CD4-positive, alpha-beta T cell treated with Interferon alpha-2 for 1 hour (primary cell): ENCODE data around the gene NOL8.

Experiments
- DNase-seq, 2 donors: peaks; one replicate each; pipeline ENCODE4 v3.0.0-alpha.2; 2020 to 2022

Gene NOL8

DNA sequence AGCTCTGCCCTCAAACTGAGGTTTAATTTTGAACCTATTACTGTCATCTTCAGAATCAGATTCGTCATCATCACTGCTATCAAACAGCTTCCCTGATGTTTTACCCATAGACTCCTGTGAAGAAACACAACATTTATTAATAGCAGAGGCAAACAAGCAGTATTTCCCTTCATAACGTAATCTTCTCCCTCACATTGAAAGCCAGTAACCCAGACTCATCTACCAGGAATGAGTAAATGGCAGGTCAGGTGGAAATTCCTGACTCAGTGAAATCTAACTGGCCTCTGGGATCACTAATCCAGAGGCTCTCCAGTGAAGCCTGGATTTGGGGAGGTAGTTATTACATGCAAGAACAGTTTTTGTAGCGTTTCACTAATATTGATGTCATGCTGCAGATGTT lies 14.6 kb downstream of the NOL8 start:
- no peak for DNase-seq

- DNase-seq = no peak
Measured at GRCh38 chr9:92308893-92309292, 16.3 kb downstream of the NOL8 start.

- DNase-seq = no peak
Measured at GRCh38 chr9:92300936-92301335, 24.2 kb downstream of the NOL8 start.

GRCh38 chr9:92299116-92299515 lies 26.0 kb downstream of the NOL8 start:
- DNase-seq = no peak

- no peak for DNase-seq
Measured at GRCh38 chr9:92298036-92298435, 27.1 kb downstream of the NOL8 start.

GRCh38 chr9:92297611-92298010 lies 27.5 kb downstream of the NOL8 start:
- peak in 1 of 2 donors; percentile 36 for DNase-seq

GRCh38 chr9:92295827-92296258 lies 29.3 kb downstream of the NOL8 start:
- no peak for DNase-seq

DNA sequence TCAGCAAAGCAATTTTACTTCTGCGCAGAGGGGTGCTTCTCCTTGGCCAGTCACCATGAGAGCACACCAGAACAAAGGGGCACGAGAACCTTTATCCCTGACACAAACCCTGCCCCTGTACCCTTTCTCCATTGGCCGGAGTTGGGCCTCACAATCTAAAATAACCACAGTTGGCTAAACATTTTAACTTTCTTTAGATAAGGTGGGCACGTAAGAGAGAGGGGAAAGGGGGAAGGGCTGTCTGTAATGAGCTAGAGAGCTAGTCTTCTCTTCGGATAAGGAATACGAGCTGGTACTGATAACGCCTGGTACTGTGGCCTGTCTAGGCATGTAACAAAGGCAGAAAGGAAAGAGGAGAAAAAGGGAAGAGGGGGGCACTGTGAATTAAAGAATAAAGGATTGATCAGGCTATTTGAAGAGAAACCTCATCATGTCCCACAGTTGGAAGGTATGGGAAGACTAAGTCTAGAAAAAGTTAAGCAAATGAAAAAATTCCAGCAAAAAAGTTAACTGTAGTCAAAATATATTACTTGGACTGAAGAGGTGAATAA lies 29.8 kb downstream of the NOL8 start:
- DNase-seq = no peak

- peak in 1 of 2 donors; percentile 18 for DNase-seq
Measured at GRCh38 chr9:92294297-92294676, 30.9 kb downstream of the NOL8 start.

DNA sequence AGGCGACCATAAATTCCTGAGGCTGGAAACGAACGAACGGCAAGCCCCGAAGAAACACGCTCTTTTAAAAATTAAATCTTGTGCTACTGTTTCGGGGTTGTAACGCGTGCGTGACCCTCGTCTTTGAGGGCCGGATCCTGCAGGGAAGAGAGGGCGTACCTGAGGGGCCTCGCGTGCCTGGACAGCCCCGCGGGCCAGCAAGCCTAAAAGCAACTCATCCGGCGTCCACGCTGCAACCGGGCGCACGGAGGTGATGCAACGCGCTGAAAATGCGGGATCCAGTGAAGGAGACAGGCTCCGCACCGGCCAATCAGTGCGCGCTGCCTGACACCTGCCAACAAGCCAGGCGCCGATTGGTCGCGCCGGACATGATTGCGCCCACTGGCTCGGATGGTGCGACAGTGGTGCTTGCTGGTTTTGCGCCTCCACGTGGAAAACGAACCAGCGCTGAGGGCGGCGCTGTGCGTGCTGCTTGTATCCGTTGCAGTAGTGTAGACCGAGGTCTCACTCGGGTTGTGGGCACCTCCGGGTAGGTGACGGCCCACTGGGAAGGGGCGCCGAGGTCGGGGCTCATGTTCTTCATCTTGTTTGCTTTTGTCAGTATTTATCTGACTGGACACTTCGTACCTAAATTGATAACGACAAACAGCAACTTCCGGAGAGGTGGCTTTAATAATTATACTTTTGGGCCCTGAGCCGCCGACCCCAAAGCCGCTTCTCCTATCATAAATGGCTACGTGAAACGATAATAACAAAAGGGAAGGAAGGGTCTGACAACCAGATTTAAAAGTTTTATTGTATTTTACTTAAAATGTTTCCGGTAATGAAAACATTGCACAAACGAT lies 31.5 kb downstream of the NOL8 start, which contains the start of gene IARS1:
Gene IARS1, minus strand, starts transcription at position 246 of the 845 bp plus-strand sequence. CDS start 4,278 bp downstream, outside the sequence.
- peak; percentile 98 to 100 for DNase-seq

DNA sequence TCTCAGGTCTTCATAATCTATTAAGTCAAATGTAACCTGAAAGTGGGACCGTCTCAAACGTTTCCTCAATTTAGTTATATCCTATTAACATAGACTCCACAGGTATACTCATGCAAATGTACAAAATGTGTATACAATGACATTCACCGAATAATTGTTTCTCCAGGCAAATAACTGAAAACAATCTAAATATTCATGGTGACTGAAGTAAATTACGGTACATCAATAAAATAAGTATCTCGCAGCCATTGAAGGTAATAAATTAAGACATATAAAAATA lies 32.1 kb downstream of the NOL8 start:
- no peak for DNase-seq

DNA sequence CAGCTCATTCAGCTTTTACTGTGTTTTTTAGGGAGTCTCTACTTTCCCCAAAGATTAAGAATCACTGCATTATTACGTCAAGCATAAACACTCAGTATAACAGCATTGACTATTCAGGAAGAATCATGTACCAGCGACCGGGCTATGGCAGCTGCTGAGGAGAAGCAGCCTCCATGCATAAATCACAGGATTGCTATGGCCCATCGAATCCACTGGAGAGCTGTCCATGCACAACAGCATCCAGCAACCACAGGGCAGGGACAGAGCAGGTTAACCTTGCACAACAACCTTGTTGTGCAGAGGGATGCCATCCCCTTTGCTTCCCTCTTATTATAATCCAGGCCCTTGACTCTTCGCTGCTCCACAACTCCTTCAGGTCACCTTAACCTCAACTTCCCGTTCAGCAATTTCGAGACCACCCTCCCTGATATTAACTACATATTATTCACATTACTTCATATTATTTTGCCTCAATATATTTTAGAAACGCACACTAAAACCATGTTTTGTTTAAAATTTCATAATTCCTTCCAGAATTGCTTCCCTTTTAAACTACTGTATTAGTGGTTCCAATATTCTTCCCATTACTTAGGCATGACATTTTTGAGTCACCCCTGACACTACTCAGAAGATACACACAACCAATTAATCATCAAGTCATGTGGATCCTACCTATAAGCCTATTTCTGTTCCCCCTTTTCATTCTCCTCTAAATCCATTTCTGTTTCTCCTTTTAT lies 32.6 kb downstream of the NOL8 start:
- no peak for DNase-seq

- no peak for DNase-seq
Measured at GRCh38 chr9:92291577-92291976, 33.6 kb downstream of the NOL8 start.

DNA sequence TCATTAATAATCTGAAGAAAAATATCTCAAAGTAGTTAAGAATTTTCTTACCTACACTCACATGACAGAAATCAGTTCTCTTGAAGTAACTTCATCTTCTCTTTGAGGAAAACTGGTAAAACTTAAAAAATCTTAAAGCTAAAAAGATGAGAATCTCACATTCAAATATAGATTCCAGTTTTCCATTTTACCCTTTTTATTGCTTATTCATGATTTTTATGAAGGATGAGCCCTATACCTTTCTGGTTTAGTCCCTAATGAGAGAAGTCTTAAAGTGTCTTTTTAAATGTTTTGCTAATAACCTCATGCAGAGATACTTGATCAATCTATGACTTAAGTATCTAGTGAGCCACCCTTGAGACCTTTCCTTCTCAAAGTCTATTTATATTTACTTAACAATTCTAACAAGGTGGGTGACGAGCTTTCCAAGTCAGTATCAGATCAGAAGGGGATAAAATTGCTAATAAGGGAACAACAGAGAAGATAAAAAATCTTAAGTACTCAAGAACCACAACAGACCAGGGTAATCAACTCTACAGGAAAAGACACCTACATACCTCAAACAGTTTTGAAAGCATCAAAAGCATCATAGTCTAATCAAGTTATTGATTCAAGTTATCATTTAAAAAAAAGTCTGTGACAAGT lies 34.2 kb downstream of the NOL8 start:
- no peak for DNase-seq

DNA sequence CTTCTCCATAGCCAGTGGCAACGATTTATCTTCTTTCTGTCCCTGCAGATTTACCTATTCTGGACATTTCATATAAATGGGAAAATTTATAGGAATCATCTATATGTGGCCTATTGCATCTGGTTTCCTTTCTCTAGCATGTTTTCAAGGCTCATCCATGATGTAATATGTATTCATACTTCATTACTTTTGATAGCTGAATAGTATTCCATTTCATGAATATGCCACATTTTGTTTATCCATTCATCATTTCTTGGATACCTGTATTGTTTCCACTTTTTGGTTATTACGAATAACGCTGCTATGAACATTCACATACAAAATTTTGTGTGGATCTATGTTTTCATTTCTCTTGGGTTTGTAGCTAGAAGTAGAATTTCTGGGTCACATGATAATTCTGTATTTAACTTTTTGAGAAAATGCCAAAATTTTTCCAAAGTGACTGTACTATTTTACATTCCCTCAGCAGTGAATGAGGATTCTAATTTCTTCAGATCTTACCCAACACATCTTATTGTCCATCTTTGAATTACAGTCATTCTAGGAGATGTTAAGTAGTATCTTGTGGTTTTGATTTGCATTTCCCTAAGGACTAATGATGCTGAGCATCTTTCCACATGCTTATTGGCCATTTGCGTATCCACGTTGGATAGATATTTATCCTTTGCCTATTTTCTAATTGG lies 35.3 kb downstream of the NOL8 start:
- DNase-seq = no peak

DNA sequence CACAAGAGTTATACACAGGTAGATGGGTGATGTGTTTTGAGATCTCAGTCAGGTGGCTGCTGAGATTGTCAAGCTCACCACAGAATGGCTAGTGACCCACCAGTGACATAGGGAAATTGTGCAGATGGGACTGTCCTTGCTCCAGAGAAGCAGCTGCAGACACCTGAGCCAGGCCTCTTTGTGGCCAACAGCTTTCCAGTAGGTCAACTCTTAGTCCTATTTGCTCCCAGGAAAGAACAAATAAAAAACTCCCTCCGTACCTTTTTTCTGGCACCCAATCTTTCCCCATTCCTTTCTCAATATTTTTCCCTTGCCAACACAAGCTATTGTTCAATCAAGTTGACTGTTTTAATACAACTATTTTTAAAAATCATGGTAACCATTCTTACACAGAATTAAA lies 45.8 kb downstream of the NOL8 start:
- no peak for DNase-seq

GRCh38 chr9:92278110-92278509 lies 47.0 kb downstream of the NOL8 start:
- no peak for DNase-seq

- peak in 1 of 2 donors; percentile 29 for DNase-seq
Measured at GRCh38 chr9:92276331-92277032, 48.7 kb downstream of the NOL8 start.

- DNase-seq = no peak
Measured at GRCh38 chr9:92275541-92275940, 49.6 kb downstream of the NOL8 start.

DNA sequence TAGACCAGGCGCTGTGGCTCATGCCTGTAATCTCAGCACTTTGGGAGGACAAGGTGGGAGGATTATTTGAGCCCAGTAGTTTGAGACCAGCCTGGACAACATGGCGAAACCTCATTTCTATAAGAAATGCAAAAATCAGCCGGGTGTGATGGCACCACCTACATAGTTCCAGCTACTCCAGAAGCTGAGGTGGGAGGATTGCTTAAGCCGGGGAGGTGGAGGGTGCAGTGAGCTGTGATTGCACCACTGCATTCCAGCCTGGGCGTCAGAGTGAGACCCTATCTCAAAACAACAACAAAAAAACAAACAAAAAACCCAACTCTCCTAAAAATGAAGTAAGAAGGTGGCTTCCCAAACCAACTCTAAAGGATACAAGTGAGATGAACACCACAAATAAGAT lies 54.6 kb downstream of the NOL8 start:
- DNase-seq = no peak

DNA sequence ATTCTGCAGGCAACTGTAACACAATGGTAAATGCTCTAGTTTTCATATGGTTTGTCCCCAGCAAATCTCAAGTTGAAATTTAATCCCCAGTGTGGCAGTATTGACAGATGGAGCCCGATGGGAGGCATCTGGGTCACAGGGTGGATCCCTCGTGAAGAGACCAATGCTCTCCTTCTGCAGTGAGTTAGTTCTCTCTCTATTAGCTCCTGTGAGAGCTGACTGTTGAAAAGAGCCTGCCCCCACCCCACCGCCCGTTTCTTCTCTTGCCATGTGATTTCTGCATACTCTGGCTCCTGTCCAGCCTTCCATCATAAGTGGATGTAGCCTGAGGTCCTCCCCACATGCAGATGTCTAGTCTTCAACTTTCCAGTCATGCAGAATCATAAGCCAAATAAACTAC lies 58.7 kb downstream of the NOL8 start:
- DNase-seq = no peak

- no peak for DNase-seq
Measured at GRCh38 chr9:92265154-92265553, 60.0 kb downstream of the NOL8 start.
